Cardiac fibroblast (primary cell): ENCODE data around the gene ENPP5.
A peak's percentile ranks its signal among the peaks of the same experiment; 100 is the strongest.

Experiments used
- DNase-seq, 2 donors: peaks; one replicate each; pipeline versions ENCODE4 v3.0.0 to v3.0.0-alpha.2; 2010; ENCODE audit warnings: low read depth in 2 of 2
- H3K4me3 ChIP-seq, 2 donors: replicated peaks in 1 of 2; 1 replicate in 1 of 2; 2 replicates in 1 of 2; pipeline ENCODE4 v1.5.1; 2011; ENCODE audit warnings: low read depth in 2 of 2, low read length in 2 of 2, mild to moderate bottlenecking in 2 of 2, moderate library complexity in 1 of 2
- TF ChIP-seq, protein P1 (sequence below): IDR thresholded peaks from one replicate; pipeline ENCODE4 v1.5.1; 2011; ENCODE audit warnings: low read depth, mild to moderate bottlenecking, low read length, inconsistent platforms

Gene ENPP5, protein sequence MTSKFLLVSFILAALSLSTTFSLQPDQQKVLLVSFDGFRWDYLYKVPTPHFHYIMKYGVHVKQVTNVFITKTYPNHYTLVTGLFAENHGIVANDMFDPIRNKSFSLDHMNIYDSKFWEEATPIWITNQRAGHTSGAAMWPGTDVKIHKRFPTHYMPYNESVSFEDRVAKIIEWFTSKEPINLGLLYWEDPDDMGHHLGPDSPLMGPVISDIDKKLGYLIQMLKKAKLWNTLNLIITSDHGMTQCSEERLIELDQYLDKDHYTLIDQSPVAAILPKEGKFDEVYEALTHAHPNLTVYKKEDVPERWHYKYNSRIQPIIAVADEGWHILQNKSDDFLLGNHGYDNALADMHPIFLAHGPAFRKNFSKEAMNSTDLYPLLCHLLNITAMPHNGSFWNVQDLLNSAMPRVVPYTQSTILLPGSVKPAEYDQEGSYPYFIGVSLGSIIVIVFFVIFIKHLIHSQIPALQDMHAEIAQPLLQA

DNA sequence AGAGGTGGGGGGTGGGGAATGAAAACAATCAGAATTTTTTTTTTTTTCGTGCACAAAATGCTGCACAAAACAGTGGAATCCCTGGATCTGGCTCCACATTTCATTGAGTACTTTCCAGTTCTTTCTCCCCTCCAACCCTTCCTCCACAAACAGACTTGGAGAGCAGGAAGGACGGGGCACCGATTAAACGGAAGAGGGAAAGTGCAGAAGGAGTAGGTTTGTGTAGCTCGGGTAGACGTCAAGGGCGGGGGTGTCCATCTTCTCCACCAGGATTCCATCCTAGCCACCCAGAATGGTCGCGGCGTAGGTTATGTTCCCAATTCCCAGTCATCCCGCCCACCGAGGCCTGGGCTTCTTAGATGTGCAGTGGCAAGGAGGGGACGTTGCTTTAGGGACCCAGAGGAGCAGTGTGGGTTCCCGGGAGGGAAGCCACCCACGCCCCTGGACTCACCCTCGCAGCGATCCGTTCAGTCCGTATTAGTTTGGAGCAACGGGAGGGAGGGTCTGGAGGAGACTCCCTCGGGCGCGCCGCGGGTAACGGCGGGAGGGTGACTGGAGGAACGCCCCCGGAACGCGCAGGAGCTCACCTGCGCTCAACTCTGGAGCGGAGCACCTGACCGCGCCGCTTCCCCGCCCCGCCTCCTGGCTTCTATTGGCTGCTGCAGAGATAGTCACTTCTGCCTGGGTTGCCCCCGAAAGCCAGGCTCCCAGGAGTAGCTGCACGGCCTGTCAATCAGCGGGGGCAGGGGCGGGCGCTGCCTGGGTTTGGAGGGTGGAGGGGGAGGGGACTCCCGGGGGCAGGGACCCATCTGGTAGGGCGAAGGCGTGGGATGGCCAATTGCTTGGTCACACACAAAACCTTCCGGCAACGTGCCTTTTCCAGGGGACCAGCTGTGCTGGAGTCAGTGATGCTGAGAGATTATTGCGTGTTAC, at the start of gene ENPP5:
Gene ENPP5 (minus strand): TSS at position 624 of the 933 bp plus-strand sequence. CDS start 2,718 bp downstream, outside the sequence.
- DNase-seq, result peak in 1 of 2 donors; percentile 32
- TF ChIP-seq, protein P1, sequence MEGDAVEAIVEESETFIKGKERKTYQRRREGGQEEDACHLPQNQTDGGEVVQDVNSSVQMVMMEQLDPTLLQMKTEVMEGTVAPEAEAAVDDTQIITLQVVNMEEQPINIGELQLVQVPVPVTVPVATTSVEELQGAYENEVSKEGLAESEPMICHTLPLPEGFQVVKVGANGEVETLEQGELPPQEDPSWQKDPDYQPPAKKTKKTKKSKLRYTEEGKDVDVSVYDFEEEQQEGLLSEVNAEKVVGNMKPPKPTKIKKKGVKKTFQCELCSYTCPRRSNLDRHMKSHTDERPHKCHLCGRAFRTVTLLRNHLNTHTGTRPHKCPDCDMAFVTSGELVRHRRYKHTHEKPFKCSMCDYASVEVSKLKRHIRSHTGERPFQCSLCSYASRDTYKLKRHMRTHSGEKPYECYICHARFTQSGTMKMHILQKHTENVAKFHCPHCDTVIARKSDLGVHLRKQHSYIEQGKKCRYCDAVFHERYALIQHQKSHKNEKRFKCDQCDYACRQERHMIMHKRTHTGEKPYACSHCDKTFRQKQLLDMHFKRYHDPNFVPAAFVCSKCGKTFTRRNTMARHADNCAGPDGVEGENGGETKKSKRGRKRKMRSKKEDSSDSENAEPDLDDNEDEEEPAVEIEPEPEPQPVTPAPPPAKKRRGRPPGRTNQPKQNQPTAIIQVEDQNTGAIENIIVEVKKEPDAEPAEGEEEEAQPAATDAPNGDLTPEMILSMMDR, result no peak
- H3K4me3 ChIP-seq, result peak within 1 kb of the TSS; percentile 37 to 59

DNA sequence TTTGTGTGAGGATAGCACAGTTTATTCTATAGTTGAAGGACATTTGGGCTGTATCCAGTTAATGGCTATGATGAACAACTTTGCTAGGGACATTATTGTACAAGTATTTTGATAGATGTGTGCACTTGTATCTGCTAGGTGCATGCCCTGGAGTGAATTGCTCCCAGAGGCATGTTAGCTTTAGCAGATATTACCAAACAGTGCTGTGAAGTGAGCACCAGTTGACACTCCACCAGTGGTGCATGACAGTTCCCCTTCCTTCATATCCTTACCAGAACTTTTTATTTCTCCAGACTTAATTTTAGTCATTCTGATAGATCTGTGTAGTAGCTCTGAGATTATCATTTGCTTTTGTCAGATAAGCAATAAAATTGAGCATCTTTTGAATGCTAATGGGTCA, 48.9 kb upstream of the ENPP5 start:
- H3K4me3 ChIP-seq, result no peak overlapping the region
- DNase-seq, result no peak
- TF ChIP-seq, protein P1, result no peak

DNA sequence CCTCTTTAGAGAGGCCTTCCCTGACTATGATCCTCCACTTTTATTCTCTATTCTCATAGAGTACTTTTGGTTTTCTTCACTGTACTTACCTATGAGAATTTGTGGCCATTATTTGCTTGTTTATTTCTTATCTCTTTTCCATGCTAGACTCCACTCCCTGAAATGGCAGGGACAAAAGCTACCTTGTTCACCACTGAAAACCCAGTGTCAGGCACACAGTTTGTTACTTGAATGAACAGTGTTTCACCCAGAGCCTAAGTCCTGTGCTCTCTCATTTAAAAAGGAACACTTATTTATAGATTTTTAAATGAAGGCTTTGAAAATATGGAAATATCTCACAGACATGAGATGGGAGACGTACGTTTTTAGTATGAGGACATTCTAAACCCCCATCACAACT, 47.7 kb upstream of the ENPP5 start:
- TF ChIP-seq, protein P1, result no peak
- no peak overlapping the region for H3K4me3 ChIP-seq
- DNase-seq, result no peak

DNA sequence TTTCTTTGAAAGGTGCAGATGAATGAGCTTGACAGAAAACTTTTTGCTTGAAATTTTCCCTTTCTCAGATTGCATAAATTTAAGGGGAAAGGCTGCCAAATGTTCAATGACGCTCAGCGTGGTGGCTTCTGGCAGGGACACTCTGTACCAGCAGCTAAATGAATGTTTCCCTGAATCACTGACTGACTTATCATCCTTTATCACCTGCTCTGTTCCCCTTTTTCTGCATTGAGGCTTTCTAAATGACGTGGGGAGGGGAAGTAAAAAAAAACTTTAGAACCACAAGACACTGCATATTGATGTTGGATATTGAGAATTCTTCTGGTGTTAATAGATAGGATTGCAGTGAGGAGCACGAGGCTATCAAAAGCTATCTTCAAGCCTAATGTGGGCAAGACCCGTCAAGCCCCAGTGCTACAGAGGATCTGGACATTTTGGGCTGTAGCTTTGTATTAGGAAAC, 46.9 kb upstream of the ENPP5 start:
- TF ChIP-seq, protein P1, result no peak
- H3K4me3 ChIP-seq, result no peak overlapping the region
- DNase-seq, result peak; percentile 68 to 71

DNA sequence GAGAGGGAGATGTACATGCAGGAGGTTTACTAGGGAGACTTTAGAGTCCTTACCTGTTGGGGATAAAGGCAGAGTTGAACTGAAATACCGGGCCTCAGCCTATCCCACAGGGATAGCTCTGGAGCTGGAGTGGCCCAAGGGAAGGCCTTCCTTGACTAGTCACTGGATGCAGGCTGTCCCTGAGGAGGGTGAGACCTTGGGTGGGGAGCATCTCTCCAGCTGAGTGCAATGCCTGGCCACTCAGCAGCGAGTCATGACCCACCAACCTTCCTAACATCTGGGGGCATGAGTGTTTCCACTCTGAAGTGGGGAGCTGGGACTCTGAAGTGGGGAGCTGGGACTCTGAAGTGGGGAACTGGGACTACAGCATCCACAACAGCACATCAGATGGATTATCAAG, 46.1 kb upstream of the ENPP5 start:
- no peak for DNase-seq
- no peak overlapping the region for H3K4me3 ChIP-seq
- TF ChIP-seq, protein P1, result no peak

DNA sequence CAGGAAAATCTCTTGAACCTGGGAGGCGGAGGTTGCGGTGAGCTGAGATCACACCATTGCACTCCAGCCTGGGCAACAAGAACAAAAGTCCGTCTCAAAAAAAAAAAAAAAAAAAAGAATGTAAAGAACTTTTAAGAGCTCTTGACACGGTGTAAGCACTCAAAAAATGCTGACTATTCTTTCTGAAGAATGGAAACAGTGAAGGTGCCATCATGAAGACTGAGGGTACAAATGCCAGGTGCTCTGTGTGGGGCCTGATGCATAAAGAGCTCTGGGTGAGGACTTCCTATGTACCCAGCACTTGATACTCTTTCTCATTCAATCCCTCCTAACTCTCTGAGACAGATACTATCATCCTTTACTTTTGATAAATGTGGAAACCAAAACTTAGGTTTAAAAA, 45.0 kb upstream of the ENPP5 start:
- DNase-seq, result no peak
- no peak overlapping the region for H3K4me3 ChIP-seq
- TF ChIP-seq, protein P1, result no peak
